ENCODE measurements around the gene OR4D9.

Gene OR4D9

GRCh38 chr11:59550842-59551658 is 39.7 kb downstream of the OR4D9 start:
- DNase-seq, result peak; percentile 84

- peak; percentile 20 for DNase-seq
Measured at GRCh38 chr11:59551659-59552521, 40.6 kb downstream of the OR4D9 start.

- DNase-seq, result no peak
Measured at GRCh38 chr11:59552844-59553243, 41.5 kb downstream of the OR4D9 start.

DNA sequence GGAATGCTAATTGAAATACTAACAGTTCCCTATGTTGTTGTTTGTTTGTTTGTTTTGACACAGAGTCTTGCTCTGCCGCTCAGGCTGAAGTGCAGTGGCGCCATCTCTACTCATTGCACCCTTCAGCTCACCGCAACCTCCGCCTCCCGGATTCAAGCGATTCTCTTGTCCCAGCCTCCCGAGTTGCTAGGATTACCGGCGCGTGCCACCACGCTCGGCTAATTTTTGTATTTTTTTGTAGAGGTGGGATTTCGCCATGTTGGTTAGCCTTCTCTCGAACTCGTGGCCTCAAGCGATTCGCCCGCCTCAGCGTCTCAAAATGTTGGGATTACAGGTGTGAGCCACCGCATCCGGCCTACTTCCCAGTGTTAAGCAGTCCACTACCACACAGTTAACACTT is 42.0 kb downstream of the OR4D9 start:
- no peak for DNase-seq

DNA sequence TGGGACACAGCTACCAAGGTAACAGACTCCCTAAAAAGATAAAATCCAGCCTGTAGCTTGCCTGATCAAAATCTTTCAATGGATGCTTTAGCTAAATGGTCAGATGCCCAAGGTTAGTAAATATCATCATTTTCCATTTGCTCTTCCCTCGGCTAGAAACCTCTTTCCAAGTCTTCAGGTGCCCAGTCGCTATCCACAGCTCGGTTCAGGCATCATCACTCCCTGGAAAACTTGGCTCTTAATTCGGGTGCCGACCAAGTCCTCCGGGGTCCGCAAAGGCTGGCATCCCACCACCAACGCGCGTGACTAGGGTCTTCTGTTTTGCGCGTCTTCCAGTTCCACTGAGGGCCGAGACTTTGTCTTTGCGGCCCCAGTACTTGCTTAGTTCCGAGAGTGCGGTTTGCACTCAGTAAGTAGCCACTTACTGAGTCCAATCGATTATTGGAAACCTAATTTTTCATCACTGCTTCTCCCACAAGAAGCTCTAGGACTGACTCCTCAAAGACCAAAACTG is 44.3 kb downstream of the OR4D9 start:
- DNase-seq, result no peak

- peak; percentile 64 for DNase-seq
Measured at GRCh38 chr11:59556115-59556916, 45.0 kb downstream of the OR4D9 start.

DNA sequence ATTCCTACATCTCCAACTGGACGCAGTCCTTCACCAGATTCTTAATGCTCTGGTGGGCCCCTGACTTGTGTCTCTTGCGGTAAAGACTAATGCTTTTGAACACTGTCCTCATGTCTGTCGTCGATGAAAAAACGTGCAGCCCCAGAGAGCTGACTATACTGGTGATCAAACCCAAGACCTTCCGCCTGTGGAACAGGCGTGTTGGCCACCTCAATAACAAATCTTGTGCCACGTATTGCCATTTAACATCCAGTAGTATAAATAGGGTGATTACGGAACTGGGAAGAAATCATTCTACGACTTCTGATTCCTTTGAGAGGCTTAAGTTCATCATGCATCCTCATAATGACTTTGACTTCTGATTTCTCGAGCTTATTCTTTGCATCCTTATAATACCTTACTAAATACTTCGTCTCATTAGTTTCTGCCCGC is 45.6 kb downstream of the OR4D9 start:
- no peak for DNase-seq

DNA sequence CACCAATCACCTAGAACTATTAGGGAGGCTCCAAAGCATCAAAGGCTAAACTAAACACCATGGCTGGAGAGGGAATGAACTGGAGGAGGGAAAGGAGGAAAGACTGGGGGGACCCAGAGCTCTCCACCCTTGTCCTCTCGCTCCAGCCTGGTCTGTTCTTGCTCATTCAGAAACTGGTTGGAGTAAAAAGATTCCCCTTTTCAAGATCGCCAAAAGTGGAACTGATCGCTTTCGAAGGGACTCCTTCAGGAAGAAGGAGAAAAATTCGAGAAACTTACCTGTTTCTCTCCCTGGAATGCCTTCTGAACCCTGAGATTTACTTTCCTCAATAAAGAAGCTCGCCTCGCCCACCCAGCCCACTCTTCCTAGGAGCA is 46.9 kb downstream of the OR4D9 start:
- DNase-seq, result no peak

DNA sequence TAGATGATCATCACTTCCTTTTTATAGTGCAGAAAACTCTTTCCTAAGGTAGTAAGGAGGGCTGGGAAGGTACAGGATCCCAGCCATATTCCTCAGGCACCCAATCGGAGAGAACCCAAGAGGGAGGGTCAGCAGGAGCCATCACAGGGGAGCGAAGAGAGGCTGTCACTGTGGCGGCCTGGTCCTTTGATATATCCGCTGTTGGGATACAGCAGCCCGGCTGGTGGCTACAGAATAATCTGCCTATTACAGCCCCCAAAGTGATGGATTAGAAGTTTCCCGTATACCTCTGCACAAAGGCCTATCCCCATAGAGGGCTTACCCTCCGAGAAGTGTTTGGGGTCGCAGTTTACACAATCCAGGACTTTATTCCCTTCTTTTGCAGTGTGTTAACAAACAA is 48.5 kb downstream of the OR4D9 start:
- DNase-seq, result no peak

- peak; percentile 74 for DNase-seq
Measured at GRCh38 chr11:59560290-59560701, 49.0 kb downstream of the OR4D9 start.

- peak; percentile 65 for DNase-seq
Measured at GRCh38 chr11:59560702-59561473, 49.5 kb downstream of the OR4D9 start.

DNA sequence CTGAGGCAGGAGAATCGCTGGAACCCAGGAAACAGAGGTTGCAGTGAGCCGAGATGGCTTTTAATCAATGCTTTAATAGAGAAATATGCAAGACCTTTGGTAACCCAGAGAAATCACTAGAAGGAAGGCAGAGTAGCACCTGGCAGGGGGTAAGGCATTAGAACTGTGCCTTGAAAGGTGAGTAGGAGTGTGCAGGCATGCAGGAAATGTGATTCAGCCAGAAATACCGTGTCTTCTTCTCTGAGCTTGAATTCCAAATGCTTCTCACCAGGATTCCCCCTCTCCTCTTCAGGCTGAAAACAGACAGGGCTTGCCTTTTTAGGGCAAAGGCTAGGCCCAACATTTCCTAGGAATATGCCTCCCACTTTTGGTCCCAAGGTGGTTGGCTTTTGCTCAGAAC is 51.0 kb downstream of the OR4D9 start:
- no peak for DNase-seq

Data from T1000 (cell line).